Endothelial cell of umbilical vein (primary cell): ENCODE data around the gene ATP9B. TPM values are rescaled to one million over a fixed set of nuclear protein-coding genes. Genes with fewer than 3 reads are reported as not detected.

Experiments
- BruUV-seq: library from RNA; stranded (reverse); fragments of 400-500 nt; replicated peaks from 2 replicates; lab custom pipeline; 2021; lab: Mats Ljungman, UMichigan
- CTCF ChIA-PET: fragments of 300-600, 350-600 bp; sonication (Branson Sonifier 250); formaldehyde crosslinking; loops from one replicate; lab custom pipeline; 2021; ENCODE audit warnings: antibody characterized with exemption, inconsistent platforms; lab: Charles Lee
- POLR2A ChIA-PET: fragments of 300-600, 350-600 bp; sonication (Branson Sonifier 250); formaldehyde crosslinking; loops from one replicate; lab custom pipeline; 2021; ENCODE audit warnings: antibody characterized with exemption, inconsistent platforms; lab: Charles Lee
- DNase-seq: peaks from one replicate; pipeline ENCODE4 v3.0.0-alpha.2; 2011; ENCODE audit warnings: low read depth, low spot score
- FAIRE-seq: peaks from 2 replicates; lab custom pipeline; 2011; peaks lifted over from hg19 to GRCh38; lab: Jason Lieb, UNC
- H2AFZ ChIP-seq: 2 replicates; pipeline ENCODE4 v1.6.0; 2012; ENCODE audit warnings: low read depth, low read length, control low read depth, inconsistent platforms
- H3K27ac ChIP-seq: 2 replicates; pipeline ENCODE4 v1.5.1; 2011; ENCODE audit warnings: low read depth, mild to moderate bottlenecking, control low read depth, low read length, moderate library complexity; ENCODE audit not compliant: insufficient read depth
- H3K27me3 ChIP-seq, 2 experiments: 2 replicates each; pipeline versions ENCODE4 v1.6.0 to v1.6.1; 2011; ENCODE audit warnings: low read length in 2 of 2, mixed read lengths in 1 of 2; ENCODE audit not compliant: control insufficient read depth in 2 of 2, insufficient read depth in 2 of 2
- H3K36me3 ChIP-seq, 2 experiments: 2 replicates in 1 of 2; 3 replicates in 1 of 2; pipeline ENCODE4 v1.5.1; 2011; ENCODE audit warnings: low read length in 2 of 2, mild to moderate bottlenecking in 1 of 2, moderate library complexity in 1 of 2; ENCODE audit not compliant: control insufficient read depth in 2 of 2, insufficient read depth in 2 of 2; ENCODE audit errors: extremely low read depth in 1 of 2
- H3K4me1 ChIP-seq: 3 replicates; pipeline ENCODE4 v1.5.1; 2011; ENCODE audit warnings: mild to moderate bottlenecking, low read length; ENCODE audit not compliant: control insufficient read depth, insufficient read depth; ENCODE audit errors: extremely low read depth
- H3K4me2 ChIP-seq: 2 replicates; pipeline ENCODE4 v1.6.1; 2011; ENCODE audit warnings: low read length, control low read depth, mixed read lengths; ENCODE audit not compliant: insufficient read depth
- H3K4me3 ChIP-seq, 3 experiments: fragments of 200-600 bp in 1 of 3; sonication (generic), shearing (Covaris generic) in 1 of 3; replicated peaks in 1 of 3; 2 replicates each; pipeline ENCODE4 v1.5.1; 2011 to 2016; ENCODE audit warnings: control low read depth in 3 of 3, low read length in 3 of 3, mild to moderate bottlenecking in 2 of 3, inconsistent platforms in 1 of 3, low read depth in 1 of 3, moderate library complexity in 1 of 3; ENCODE audit not compliant: insufficient read depth in 1 of 3
- H3K79me2 ChIP-seq: 2 replicates; pipeline ENCODE4 v1.6.0; 2012; ENCODE audit warnings: low read length, inconsistent platforms; ENCODE audit not compliant: control insufficient read depth, insufficient read depth
- H3K9ac ChIP-seq: replicated peaks from 2 replicates; pipeline ENCODE3; 2011; ENCODE audit warnings: low read length, control low read depth; ENCODE audit not compliant: insufficient read depth; ENCODE audit errors: extremely low read depth
- H3K9me1 ChIP-seq: replicated peaks from 3 replicates; pipeline ENCODE4 v1.6.0; 2011; ENCODE audit warnings: mild to moderate bottlenecking, low read length; ENCODE audit not compliant: control insufficient read depth, insufficient read depth; ENCODE audit errors: extremely low read depth
- H3K9me3 ChIP-seq: replicated peaks from 2 replicates; pipeline ENCODE4 v1.5.1; 2012; ENCODE audit warnings: low read length, inconsistent platforms; ENCODE audit not compliant: control insufficient read depth, insufficient read depth
- H4K20me1 ChIP-seq: replicated peaks from 2 replicates; pipeline ENCODE3; 2011; ENCODE audit warnings: mild to moderate bottlenecking, low read length; ENCODE audit not compliant: control insufficient read depth, insufficient read depth; ENCODE audit errors: extremely low read depth
- CTCF ChIP-seq, 2 donors: IDR thresholded peaks; 1 replicate in 1 of 2; 2 replicates in 1 of 2; pipeline ENCODE4 v1.5.1; 2011; ENCODE audit warnings: low read length in 2 of 2, mild to moderate bottlenecking in 2 of 2, moderate library complexity in 2 of 2, control low read depth in 1 of 2, inconsistent platforms in 1 of 2, low read depth in 1 of 2; ENCODE audit not compliant: insufficient read depth in 1 of 2; ENCODE audit errors: extremely low read depth in 1 of 2
- EZH2 ChIP-seq: IDR thresholded peaks from 2 replicates; pipeline ENCODE4 v1.6.1; 2012; ENCODE audit warnings: borderline replicate concordance, low read depth, mild to moderate bottlenecking, moderate library complexity, low read length, inconsistent platforms; ENCODE audit not compliant: severe bottlenecking
- FOS ChIP-seq: IDR thresholded peaks from 2 replicates; pipeline ENCODE4 v1.6.1; 2011; ENCODE audit warnings: mild to moderate bottlenecking, low read length, moderate library complexity, borderline replicate concordance; ENCODE audit not compliant: insufficient read depth
- GATA2 ChIP-seq: IDR thresholded peaks from 2 replicates; pipeline ENCODE4 v1.7.0; 2011; ENCODE audit warnings: low read depth, mild to moderate bottlenecking, moderate library complexity, mixed read lengths, low read length; ENCODE audit not compliant: insufficient read length, insufficient read depth
- JUN ChIP-seq: IDR thresholded peaks from 2 replicates; pipeline ENCODE4 v1.6.1; 2011; ENCODE audit warnings: borderline replicate concordance, low read depth; ENCODE audit not compliant: insufficient read length, insufficient read depth
- MAX ChIP-seq: IDR thresholded peaks from 2 replicates; pipeline ENCODE4 v1.6.1; 2011; ENCODE audit not compliant: insufficient read depth, insufficient read length
- MYC ChIP-seq: IDR thresholded peaks from one replicate; pipeline ENCODE4 v1.6.1; 2011; ENCODE audit warnings: mild to moderate bottlenecking, low read depth, low read length
- POLR2A ChIP-seq: IDR thresholded peaks from 2 replicates; pipeline ENCODE4 v1.6.1; 2012; ENCODE audit warnings: low read depth, mild to moderate bottlenecking, control low read depth, low read length
- POLR2AphosphoS5 ChIP-seq: IDR thresholded peaks from 2 replicates; pipeline ENCODE4 v1.6.1; 2012; ENCODE audit warnings: low read depth, mild to moderate bottlenecking, control low read depth, low read length, moderate library complexity; ENCODE audit not compliant: insufficient read depth
- dilution Hi-C: fragments of 300-500 bp; cut with MboI; formaldehyde crosslinking; loops from one replicate; pipeline ENCODE4 v1.15.0; 2019; ENCODE audit warnings: low sequenced_read_pairs; ENCODE audit not compliant: extremely low pct_ligation_motif_present
- intact Hi-C: fragments of 100-400 bp; cut with micrococcal nuclease; formaldehyde crosslinking; loops from one replicate; pipeline ENCODE4 v1.10.0; 2022
- polyA plus RNA-seq, 4 experiments: library from polyadenylated mRNA; depleted of rRNA in 3 of 4; stranded (reverse) in 3 of 4; unstranded in 1 of 4; fragments of >200 nt; gene quantifications; 2 replicates each; pipeline versions ENCODE4 v1.2.1 to v1.2.3, GENCODE V29; 2011 to 2012; ENCODE audit warnings: missing spikeins in 1 of 4
- total RNA-seq: library from RNA; stranded (reverse); gene quantifications from 2 replicates; pipeline ENCODE4 v1.2.3, GENCODE V29; 2021

ATP9B gene
- total and polyA plus RNA-seq, 2 donors (not counting 3 experiments of a cell fraction or from before 2014, with no cell fraction given), result 14.6 to 18.2 TPM

GRCh38 chr18:79211844-79212243, 142.7 kb downstream of the ATP9B start:
- BruUV-seq, result no TSS peak
- peaks cover 0 to 6% of the 10 kb centered on the region in 2 experiments for H3K36me3 ChIP-seq
- POLR2A ChIA-PET, result no interaction called here
- no peaks in the 10 kb centered on the region for H3K9me1 ChIP-seq
- intact Hi-C loops (no loop called here), dilution Hi-C loops (no loop called here)
- DNase-seq (no peak), FAIRE-seq (no peak)
- CTCF ChIA-PET, result no interaction called here
- H3K9ac ChIP-seq, result no peak overlapping the region
- H3K9me3 ChIP-seq, result no peaks in the 10 kb centered on the region
- no peak overlapping the region for H3K4me2 ChIP-seq
- no peaks in the 10 kb centered on the region for H3K27me3 ChIP-seq
- no peaks in the 10 kb centered on the region for H3K79me2 ChIP-seq
- no peak overlapping the region for H2AFZ ChIP-seq
- H4K20me1 ChIP-seq, result no peaks in the 10 kb centered on the region
- H3K4me1 ChIP-seq, result no peaks in the 10 kb centered on the region
- no peak overlapping the region for H3K4me3 ChIP-seq
- TF ChIP-seq EZH2 (no peak), MYC (no peak), FOS (no peak), POLR2A (no peak)
- no peak overlapping the region for H3K27ac ChIP-seq

- no TSS peak for BruUV-seq
- FAIRE-seq (no peak), DNase-seq (no peak)
- H3K4me2 ChIP-seq, result no peak overlapping the region
- H3K4me1 ChIP-seq, result no peaks in the 10 kb centered on the region
- H4K20me1 ChIP-seq, result no peaks in the 10 kb centered on the region
- no peaks in the 10 kb centered on the region for H3K27me3 ChIP-seq
- H3K9me1 ChIP-seq, result no peaks in the 10 kb centered on the region
- dilution Hi-C loops (no loop called here), intact Hi-C loops (no loop called here)
- H3K9me3 ChIP-seq, result no peaks in the 10 kb centered on the region
- H3K4me3 ChIP-seq, result no peak overlapping the region
- H3K9ac ChIP-seq, result no peak overlapping the region
- H3K79me2 ChIP-seq, result no peaks in the 10 kb centered on the region
- H3K27ac ChIP-seq, result no peak overlapping the region
- H2AFZ ChIP-seq, result no peak overlapping the region
- ChIA-PET POLR2A (no interaction called here), CTCF (no interaction called here)
- no peaks in the 10 kb centered on the region for H3K36me3 ChIP-seq
- TF ChIP-seq GATA2, result no peak
- TF ChIP-seq FOS, result no peak
- TF ChIP-seq EZH2, result no peak
- TF ChIP-seq MYC, result no peak
- TF ChIP-seq CTCF (IDR thresholded peaks at IDR 0.05; ENCODE audit: extremely low read depth in 1 of 2, insufficient read depth in 1 of 2, low read depth in 1 of 2, low read length in 2 of 2), result no peak
- no peak for TF ChIP-seq MAX
- TF ChIP-seq POLR2AphosphoS5, result no peak
- TF ChIP-seq JUN, result no peak
- TF ChIP-seq POLR2A, result no peak
Observed at GRCh38 chr18:79214056-79214455, 144.9 kb downstream of the ATP9B start.
